ENCODE results near the gene USP17L10. TPM values are rescaled to one million over a fixed set of nuclear protein-coding genes. Genes with fewer than 3 reads are reported as not detected.
"Not testable (repeated sequence)": the region's sequence is repeated elsewhere in the genome, so short reads cannot be mapped to it uniquely, and the experiment has no call there.

USP17L10 gene, protein sequence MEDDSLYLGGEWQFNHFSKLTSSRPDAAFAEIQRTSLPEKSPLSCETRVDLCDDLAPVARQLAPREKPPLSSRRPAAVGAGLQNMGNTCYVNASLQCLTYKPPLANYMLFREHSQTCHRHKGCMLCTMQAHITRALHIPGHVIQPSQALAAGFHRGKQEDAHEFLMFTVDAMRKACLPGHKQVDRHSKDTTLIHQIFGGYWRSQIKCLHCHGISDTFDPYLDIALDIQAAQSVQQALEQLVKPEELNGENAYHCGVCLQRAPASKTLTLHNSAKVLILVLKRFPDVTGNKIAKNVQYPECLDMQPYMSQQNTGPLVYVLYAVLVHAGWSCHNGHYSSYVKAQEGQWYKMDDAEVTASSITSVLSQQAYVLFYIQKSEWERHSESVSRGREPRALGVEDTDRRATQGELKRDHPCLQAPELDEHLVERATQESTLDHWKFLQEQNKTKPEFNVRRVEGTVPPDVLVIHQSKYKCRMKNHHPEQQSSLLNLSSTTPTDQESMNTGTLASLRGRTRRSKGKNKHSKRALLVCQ
- total RNA-seq (2021; fragmentation: NEBNext Ultra II Directional; extraction: Animal tissue kit (Norgen Biotek cat#: 25700)): not detected
- long read RNA-seq: 0 reads

DNA sequence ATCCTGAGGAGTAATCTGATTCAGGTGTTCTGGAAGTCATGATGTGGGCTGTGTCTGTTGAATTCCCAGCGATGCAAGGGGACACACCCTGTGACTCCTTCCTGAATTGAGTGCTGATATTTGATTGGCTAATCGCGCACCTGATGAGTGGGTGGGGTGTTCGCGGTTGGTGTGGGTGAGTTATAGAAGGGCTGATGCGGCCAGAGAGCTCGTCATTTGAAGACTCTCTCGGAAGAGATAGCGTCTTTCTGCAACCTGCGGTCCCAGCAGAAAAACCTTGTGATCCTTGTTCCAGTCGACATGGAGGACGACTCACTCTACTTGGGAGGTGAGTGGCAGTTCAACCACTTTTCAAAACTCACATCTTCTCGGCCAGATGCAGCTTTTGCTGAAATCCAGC lies at the start of gene USP17L10:
Gene USP17L10, plus strand, starts transcription at position 301 of the 400 bp plus-strand sequence. Its CDS starts 0 bp downstream, at position 301.
- not testable (repeated sequence) for H3K36me3 Mint-ChIP-seq (ENCODE audit: low read depth); H3K9me3 Mint-ChIP-seq; H3K4me3 Mint-ChIP-seq; H3K27ac Mint-ChIP-seq; H3K4me1 Mint-ChIP-seq (ENCODE audit: low read depth); DNase-seq; H3K27me3 Mint-ChIP-seq (ENCODE audit: insufficient read depth)

DNA sequence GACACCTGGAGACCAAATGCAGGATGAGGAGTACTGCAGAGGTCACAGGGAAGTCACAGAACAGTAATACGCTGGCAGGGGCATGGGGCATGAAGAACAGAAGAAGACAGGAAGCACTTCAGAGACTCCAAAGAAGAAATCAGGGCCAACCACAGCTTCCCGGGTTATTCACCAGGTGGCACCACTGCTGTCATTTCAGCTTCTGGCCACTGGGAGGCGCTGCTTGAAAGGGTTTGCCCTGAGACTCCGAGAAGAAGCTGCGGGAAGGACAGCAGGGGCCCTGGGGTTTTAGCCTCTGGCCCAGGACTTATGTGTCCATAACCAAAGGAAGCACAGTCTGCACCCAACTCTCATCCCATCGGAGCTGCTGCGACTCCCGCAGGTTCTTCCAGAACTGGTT lies 44.5 kb upstream of the USP17L10 start:
- H3K36me3 Mint-ChIP-seq (ENCODE audit: low read depth); H3K27me3 Mint-ChIP-seq (ENCODE audit: insufficient read depth); H3K4me3 Mint-ChIP-seq; DNase-seq; H3K9me3 Mint-ChIP-seq; H3K4me1 Mint-ChIP-seq (ENCODE audit: low read depth); H3K27ac Mint-ChIP-seq: not testable (repeated sequence)

DNA sequence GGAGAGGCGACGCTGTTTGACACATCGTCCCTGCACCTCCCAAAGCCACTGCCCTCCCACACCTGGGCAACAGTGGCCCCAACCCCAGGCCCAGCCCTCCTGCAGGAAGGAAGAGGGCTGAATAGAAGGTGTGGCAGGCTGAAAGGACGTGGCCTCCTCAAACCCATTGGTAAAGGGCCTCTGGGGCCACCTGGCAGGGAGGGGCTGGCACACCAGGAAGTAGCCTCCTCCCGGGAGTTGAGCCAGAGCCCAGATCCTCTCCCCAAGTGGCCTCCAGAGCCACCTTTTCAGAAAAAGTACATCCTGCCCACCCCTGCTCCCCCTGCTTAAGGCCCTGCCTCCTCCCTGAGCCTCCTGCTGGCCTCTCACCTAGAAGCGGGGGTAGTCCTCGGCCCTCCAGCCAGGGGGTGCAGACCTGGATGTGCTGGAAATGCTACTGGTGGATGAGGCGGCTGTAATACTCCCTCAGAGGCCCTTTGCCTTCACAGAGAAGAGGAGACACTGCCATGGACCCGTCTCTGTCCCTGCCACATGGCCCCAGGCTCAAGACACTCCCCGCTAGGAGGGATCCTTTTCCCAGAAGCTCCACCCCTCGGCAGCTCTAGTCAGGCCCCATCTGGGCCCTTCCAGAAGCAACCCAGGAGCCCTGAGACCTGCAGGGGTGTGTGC lies 40.5 kb upstream of the USP17L10 start, which contains the start of gene FAM90A26:
Gene FAM90A26, plus strand, starts transcription at position 619 of the 669 bp plus-strand sequence. CDS start 2,764 bp downstream, outside the sequence.
- not testable (repeated sequence) for H3K27ac Mint-ChIP-seq; H3K9me3 Mint-ChIP-seq; H3K4me3 Mint-ChIP-seq; H3K27me3 Mint-ChIP-seq (ENCODE audit: insufficient read depth); H3K4me1 Mint-ChIP-seq (ENCODE audit: low read depth); H3K36me3 Mint-ChIP-seq (ENCODE audit: low read depth); DNase-seq

DNA sequence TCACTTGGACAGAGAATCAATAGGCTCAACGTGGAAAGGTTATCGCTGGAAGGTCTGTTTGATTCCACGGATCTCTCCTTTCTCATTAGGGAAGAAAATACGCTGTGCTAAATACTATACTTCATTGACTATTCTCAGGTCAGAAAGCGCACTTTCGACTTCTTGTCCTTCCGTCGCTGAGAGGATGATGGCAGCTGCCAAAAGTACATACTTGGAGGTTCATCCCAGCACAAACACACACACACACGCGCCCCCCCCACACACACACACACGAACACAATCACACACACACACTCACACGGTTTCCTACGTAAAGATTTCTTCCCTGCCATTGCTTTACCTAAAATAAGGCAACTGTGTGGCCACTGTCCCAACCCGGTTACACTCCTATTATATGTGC lies 4.2 kb downstream of the USP17L10 start:
- peak; percentile 0 for DNase-seq
- H3K4me1 Mint-ChIP-seq (ENCODE audit: low read depth); H3K27ac Mint-ChIP-seq; H3K27me3 Mint-ChIP-seq (ENCODE audit: insufficient read depth); H3K36me3 Mint-ChIP-seq (ENCODE audit: low read depth); H3K4me3 Mint-ChIP-seq; H3K9me3 Mint-ChIP-seq: not testable (repeated sequence)

DNA sequence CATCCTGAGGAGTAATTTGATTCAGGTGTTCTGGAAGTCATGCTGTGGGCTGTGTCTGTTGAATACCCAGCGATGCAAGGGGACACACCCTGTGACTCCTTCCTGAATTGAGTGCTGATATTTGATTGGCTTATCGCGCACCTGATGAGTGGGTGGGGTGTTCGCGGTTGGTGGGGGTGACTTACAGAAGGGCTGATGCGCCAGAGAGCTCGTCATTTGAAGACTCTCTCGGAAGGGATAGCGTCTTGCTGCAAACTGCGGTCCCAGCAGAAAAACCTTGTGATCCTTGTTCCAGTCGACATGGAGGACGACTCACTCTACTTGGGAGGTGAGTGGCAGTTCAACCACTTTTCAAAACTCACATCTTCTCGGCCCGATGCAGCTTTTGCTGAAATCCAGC lies 4.6 kb downstream of the USP17L10 start, which contains the start of gene USP17L11:
Gene USP17L11, plus strand, starts transcription at position 301 of the 400 bp plus-strand sequence. Its CDS starts 0 bp downstream, at position 301.
- H3K4me3 Mint-ChIP-seq; H3K27me3 Mint-ChIP-seq (ENCODE audit: insufficient read depth); H3K4me1 Mint-ChIP-seq (ENCODE audit: low read depth); H3K27ac Mint-ChIP-seq; DNase-seq; H3K9me3 Mint-ChIP-seq; H3K36me3 Mint-ChIP-seq (ENCODE audit: low read depth): not testable (repeated sequence)

DNA sequence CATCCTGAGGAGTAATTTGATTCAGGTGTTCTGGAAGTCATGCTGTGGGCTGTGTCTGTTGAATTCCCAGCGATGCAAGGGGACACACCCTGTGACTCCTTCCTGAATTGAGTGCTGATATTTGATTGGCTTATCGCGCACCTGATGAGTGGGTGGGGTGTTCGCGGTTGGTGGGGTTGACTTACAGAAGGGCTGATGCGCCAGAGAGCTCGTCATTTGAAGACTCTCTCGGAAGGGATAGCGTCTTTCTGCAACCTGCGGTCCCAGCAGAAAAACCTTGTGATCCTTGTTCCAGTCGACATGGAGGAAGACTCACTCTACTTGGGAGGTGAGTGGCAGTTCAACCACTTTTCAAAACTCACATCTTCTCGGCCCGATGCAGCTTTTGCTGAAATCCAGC lies 9.4 kb downstream of the USP17L10 start, which contains the start of gene USP17L12:
Gene USP17L12, plus strand, starts transcription at position 301 of the 400 bp plus-strand sequence. Its CDS starts 0 bp downstream, at position 301.
- not testable (repeated sequence) for H3K9me3 Mint-ChIP-seq; H3K36me3 Mint-ChIP-seq (ENCODE audit: low read depth); H3K4me1 Mint-ChIP-seq (ENCODE audit: low read depth); H3K27ac Mint-ChIP-seq; H3K27me3 Mint-ChIP-seq (ENCODE audit: insufficient read depth); H3K4me3 Mint-ChIP-seq; DNase-seq

DNA sequence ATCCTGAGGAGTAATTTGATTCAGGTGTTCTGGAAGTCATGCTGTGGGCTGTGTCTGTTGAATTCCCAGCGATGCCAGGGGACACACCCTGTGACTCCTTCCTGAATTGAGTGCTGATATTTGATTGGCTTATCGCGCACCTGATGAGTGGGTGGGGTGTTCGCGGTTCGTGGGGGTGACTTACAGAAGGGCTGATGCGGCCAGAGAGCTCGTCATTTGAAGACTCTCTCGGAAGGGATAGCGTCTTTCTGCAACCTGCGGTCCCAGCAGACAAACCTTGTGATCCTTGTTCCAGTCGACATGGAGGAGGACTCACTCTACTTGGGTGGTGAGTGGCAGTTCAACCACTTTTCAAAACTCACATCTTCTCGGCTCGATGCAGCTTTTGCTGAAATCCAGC lies 14.1 kb downstream of the USP17L10 start, which contains the start of gene USP17L13:
Gene USP17L13, plus strand, starts transcription at position 301 of the 400 bp plus-strand sequence. Its CDS starts 0 bp downstream, at position 301.
- H3K4me3 Mint-ChIP-seq; H3K27ac Mint-ChIP-seq; H3K4me1 Mint-ChIP-seq (ENCODE audit: low read depth); DNase-seq; H3K9me3 Mint-ChIP-seq; H3K36me3 Mint-ChIP-seq (ENCODE audit: low read depth); H3K27me3 Mint-ChIP-seq (ENCODE audit: insufficient read depth): not testable (repeated sequence)

DNA sequence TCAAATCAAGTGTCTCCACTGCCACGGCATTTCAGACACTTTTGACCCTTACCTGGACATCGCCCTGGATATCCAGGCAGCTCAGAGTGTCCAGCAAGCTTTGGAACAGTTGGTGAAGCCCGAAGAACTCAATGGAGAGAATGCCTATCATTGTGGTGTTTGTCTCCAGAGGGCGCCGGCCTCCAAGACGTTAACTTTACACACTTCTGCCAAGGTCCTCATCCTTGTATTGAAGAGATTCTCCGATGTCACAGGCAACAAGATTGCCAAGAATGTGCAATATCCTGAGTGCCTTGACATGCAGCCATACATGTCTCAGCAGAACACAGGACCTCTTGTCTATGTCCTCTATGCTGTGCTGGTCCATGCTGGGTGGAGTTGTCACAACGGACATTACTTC lies 19.8 kb downstream of the USP17L10 start:
- H3K4me3 Mint-ChIP-seq; H3K27ac Mint-ChIP-seq; DNase-seq; H3K4me1 Mint-ChIP-seq (ENCODE audit: low read depth); H3K27me3 Mint-ChIP-seq (ENCODE audit: insufficient read depth); H3K36me3 Mint-ChIP-seq (ENCODE audit: low read depth); H3K9me3 Mint-ChIP-seq: not testable (repeated sequence)

DNA sequence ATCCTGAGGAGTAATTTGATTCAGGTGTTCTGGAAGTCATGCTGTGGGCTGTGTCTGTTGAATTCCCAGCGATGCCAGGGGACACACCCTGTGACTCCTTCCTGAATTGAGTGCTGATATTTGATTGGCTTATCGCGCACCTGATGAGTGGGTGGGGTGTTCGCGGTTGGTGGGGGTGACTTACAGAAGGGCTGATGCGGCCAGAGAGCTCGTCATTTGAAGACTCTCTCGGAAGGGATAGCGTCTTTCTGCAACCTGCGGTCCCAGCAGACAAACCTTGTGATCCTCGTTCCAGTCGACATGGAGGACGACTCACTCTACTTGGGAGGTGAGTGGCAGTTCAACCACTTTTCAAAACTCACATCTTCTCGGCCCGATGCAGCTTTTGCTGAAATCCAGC lies 23.6 kb downstream of the USP17L10 start, which contains the start of gene USP17L15:
Gene USP17L15, plus strand, starts transcription at position 301 of the 400 bp plus-strand sequence. Its CDS starts 0 bp downstream, at position 301.
- not testable (repeated sequence) for DNase-seq

DNA sequence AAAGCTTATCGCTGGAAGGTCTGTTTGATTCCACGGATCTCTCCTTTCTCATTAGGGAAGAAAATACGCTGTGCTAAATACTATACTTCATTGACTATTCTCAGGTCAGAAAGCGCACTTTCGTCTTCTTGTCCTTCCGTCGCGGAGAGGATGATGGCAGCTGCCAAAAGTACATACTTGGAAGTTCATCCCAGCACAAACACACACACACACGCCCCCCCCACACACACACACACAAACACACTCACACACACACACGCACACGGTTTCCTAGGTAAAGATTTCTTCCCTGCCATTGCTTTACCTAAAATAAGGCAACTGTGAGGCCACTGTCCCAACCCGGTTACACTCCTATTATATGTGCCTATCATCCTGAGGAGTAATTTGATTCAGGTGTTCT lies 28.0 kb downstream of the USP17L10 start:
- DNase-seq; H3K36me3 Mint-ChIP-seq (ENCODE audit: low read depth); H3K4me1 Mint-ChIP-seq (ENCODE audit: low read depth); H3K4me3 Mint-ChIP-seq; H3K27me3 Mint-ChIP-seq (ENCODE audit: insufficient read depth); H3K27ac Mint-ChIP-seq; H3K9me3 Mint-ChIP-seq: not testable (repeated sequence)

More for the DNA sequence above, 23.6 kb downstream of the USP17L10 start, which contains the start of gene USP17L15:
- H3K27ac Mint-ChIP-seq; H3K4me1 Mint-ChIP-seq (ENCODE audit: low read depth); H3K27me3 Mint-ChIP-seq (ENCODE audit: insufficient read depth); H3K36me3 Mint-ChIP-seq (ENCODE audit: low read depth); H3K9me3 Mint-ChIP-seq; H3K4me3 Mint-ChIP-seq: not testable (repeated sequence)

DNA sequence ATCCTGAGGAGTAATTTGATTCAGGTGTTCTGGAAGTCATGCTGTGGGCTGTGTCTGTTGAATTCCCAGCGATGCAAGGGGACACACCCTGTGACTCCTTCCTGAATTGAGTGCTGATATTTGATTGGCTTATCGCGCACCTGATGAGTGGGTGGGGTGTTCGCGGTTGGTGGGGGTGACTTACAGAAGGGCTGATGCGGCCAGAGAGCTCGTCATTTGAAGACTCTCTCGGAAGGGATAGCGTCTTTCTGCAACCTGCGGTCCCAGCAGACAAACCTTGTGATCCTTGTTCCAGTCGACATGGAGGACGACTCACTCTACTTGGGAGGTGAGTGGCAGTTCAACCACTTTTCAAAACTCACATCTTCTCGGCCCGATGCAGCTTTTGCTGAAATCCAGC lies 33.1 kb downstream of the USP17L10 start, which contains the start of gene USP17L17:
Gene USP17L17, plus strand, starts transcription at position 301 of the 400 bp plus-strand sequence. Its CDS starts 0 bp downstream, at position 301.
- not testable (repeated sequence) for H3K4me1 Mint-ChIP-seq (ENCODE audit: low read depth); H3K27me3 Mint-ChIP-seq (ENCODE audit: insufficient read depth); DNase-seq; H3K27ac Mint-ChIP-seq; H3K9me3 Mint-ChIP-seq; H3K4me3 Mint-ChIP-seq; H3K36me3 Mint-ChIP-seq (ENCODE audit: low read depth)

DNA sequence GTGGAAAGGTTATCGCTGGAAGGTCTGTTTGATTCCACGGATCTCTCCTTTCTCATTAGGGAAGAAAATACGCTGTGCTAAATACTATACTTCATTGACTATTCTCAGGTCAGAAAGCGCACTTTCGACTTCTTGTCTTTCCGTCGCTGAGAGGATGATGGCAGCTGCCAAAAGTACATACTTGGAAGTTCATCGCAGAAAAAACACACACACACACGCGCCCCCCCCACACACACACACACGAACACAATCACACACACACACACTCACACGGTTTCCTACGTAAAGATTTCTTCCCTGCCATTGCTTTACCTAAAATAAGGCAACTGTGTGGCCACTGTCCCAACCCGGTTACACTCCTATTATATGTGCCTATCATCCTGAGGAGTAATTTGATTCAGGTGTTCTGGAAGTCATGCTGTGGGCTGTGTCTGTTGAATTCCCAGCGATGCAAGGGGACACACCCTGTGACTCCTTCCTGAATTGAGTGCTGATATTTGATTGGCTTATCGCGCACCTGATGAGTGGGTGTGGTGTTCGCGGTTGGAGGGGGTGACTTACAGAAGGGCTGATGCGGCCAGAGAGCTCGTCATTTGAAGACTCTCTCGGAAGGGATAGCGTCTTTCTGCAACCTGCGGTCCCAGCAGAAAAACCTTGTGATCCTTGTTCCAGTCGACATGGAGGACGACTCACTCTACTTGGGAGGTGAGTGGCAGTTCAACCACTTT lies 37.7 kb downstream of the USP17L10 start, which contains the start of gene USP17L18:
Gene USP17L18, plus strand, starts transcription at position 678 of the 728 bp plus-strand sequence. Its CDS starts 0 bp downstream, at position 678.
- H3K4me1 Mint-ChIP-seq (ENCODE audit: low read depth); H3K36me3 Mint-ChIP-seq (ENCODE audit: low read depth); H3K27me3 Mint-ChIP-seq (ENCODE audit: insufficient read depth); H3K27ac Mint-ChIP-seq; H3K4me3 Mint-ChIP-seq; H3K9me3 Mint-ChIP-seq: not testable (repeated sequence)
- DNase-seq: peak; percentile 23

DNA sequence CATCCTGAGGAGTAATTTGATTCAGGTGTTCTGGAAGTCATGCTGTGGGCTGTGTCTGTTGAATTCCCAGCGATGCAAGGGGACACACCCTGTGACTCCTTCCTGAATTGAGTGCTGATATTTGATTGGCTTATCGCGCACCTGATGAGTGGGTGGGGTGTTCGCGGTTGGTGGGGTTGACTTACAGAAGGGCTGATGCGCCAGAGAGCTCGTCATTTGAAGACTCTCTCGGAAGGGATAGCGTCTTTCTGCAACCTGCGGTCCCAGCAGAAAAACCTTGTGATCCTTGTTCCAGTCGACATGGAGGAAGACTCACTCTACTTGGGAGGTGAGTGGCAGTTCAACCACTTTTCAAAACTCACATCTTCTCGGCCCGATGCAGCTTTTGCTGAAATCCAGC lies 42.6 kb downstream of the USP17L10 start, which contains the start of gene USP17L19:
Gene USP17L19, plus strand, starts transcription at position 301 of the 400 bp plus-strand sequence. Its CDS starts 0 bp downstream, at position 301.
- not testable (repeated sequence) for H3K27me3 Mint-ChIP-seq (ENCODE audit: insufficient read depth); H3K27ac Mint-ChIP-seq; DNase-seq; H3K4me1 Mint-ChIP-seq (ENCODE audit: low read depth); H3K4me3 Mint-ChIP-seq; H3K9me3 Mint-ChIP-seq; H3K36me3 Mint-ChIP-seq (ENCODE audit: low read depth)
